Epithelial cell of proximal tubule (primary cell): ENCODE measurements around the gene ITGA8. TPM values are rescaled to one million over a fixed set of nuclear protein-coding genes. Genes with fewer than 3 reads are reported as not detected.

Experiments
- DNase-seq: peaks from one replicate; pipeline ENCODE4 v3.0.0-alpha.2; 2011; ENCODE audit warnings: low read depth
- H3K4me3 ChIP-seq: 2 replicates; pipeline ENCODE4 v1.5.1; 2011; ENCODE audit warnings: low read depth, mild to moderate bottlenecking, low read length
- total RNA-seq: library from RNA; depleted of rRNA; stranded (reverse); fragments of >200 nt; gene quantifications from 2 replicates; pipeline ENCODE4 v1.2.3, GENCODE V29; 2015
- TF ChIP-seq, protein P1 (sequence below): conservative IDR thresholded peaks from 2 replicates; pipeline ENCODE4 v1.5.1; 2012; ENCODE audit warnings: low read depth, mild to moderate bottlenecking, low read length

ITGA8 gene
- total RNA-seq, 1 donor from 2014 or later: 0.06 TPM

GRCh38 chr10:15491856-15492642, 227.7 kb downstream of the ITGA8 start:
- no peak for DNase-seq
- TF ChIP-seq, protein P1, sequence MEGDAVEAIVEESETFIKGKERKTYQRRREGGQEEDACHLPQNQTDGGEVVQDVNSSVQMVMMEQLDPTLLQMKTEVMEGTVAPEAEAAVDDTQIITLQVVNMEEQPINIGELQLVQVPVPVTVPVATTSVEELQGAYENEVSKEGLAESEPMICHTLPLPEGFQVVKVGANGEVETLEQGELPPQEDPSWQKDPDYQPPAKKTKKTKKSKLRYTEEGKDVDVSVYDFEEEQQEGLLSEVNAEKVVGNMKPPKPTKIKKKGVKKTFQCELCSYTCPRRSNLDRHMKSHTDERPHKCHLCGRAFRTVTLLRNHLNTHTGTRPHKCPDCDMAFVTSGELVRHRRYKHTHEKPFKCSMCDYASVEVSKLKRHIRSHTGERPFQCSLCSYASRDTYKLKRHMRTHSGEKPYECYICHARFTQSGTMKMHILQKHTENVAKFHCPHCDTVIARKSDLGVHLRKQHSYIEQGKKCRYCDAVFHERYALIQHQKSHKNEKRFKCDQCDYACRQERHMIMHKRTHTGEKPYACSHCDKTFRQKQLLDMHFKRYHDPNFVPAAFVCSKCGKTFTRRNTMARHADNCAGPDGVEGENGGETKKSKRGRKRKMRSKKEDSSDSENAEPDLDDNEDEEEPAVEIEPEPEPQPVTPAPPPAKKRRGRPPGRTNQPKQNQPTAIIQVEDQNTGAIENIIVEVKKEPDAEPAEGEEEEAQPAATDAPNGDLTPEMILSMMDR: no peak
- no peak overlapping the region for H3K4me3 ChIP-seq

DNA sequence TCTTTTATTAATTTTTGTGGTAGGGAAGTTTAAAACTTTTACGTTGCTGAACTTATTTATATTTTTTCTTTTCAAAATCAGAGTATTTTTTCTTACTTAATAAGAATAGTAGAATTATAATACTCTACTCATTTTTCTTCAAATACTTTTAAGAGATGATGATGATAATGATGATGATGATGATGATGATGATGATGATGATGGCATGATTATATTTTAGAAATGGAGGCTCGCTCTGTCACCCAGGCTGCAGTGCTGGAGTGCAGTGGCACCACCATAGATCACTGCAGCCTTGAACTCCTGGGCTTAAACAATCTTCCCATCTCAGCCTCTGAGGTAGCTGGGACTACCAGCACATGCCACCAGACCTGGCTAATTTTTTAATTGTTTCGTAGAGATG, 230.3 kb downstream of the ITGA8 start:
- no peak for DNase-seq
- TF ChIP-seq, protein P1: no peak
- H3K4me3 ChIP-seq: no peak overlapping the region

GRCh38 chr10:15487376-15487775, 232.3 kb downstream of the ITGA8 start:
- TF ChIP-seq, protein P1: no peak
- H3K4me3 ChIP-seq: no peak overlapping the region
- DNase-seq: no peak

GRCh38 chr10:15486404-15486803, 233.3 kb downstream of the ITGA8 start:
- no peak for DNase-seq
- TF ChIP-seq, protein P1: no peak
- H3K4me3 ChIP-seq: no peak overlapping the region

- H3K4me3 ChIP-seq: no peak overlapping the region
- TF ChIP-seq, protein P1: no peak
- DNase-seq: no peak
These were observed 233.9 kb downstream of the ITGA8 start for GRCh38 chr10:15485684-15486316.

- TF ChIP-seq, protein P1: no peak
- H3K4me3 ChIP-seq: no peak overlapping the region
- no peak for DNase-seq
These were observed 234.7 kb downstream of the ITGA8 start for GRCh38 chr10:15485027-15485426.

GRCh38 chr10:15484128-15484527, 235.6 kb downstream of the ITGA8 start:
- DNase-seq: no peak
- TF ChIP-seq, protein P1: no peak
- H3K4me3 ChIP-seq: no peak overlapping the region
